B cell (primary cell): Measurements from ENCODE around the gene NRL.

Experiments
- EZH2 ChIP-seq: IDR thresholded peaks from 2 replicates; pipeline ENCODE4 v1.6.1; 2012; ENCODE audit warnings: borderline replicate concordance, low read depth, mild to moderate bottlenecking, moderate library complexity, low read length; ENCODE audit not compliant: insufficient read depth, poor library complexity, severe bottlenecking
- TF ChIP-seq, protein P1 (sequence below): fragments of 200-600 bp; IDR thresholded peaks from one replicate; pipeline ENCODE4 v1.8.0; 2022; ENCODE audit warnings: antibody characterized with exemption, mild to moderate bottlenecking

GRCh38 chr14:24057271-24057670 is 57.5 kb downstream of the NRL start:
- TF ChIP-seq, protein P1, sequence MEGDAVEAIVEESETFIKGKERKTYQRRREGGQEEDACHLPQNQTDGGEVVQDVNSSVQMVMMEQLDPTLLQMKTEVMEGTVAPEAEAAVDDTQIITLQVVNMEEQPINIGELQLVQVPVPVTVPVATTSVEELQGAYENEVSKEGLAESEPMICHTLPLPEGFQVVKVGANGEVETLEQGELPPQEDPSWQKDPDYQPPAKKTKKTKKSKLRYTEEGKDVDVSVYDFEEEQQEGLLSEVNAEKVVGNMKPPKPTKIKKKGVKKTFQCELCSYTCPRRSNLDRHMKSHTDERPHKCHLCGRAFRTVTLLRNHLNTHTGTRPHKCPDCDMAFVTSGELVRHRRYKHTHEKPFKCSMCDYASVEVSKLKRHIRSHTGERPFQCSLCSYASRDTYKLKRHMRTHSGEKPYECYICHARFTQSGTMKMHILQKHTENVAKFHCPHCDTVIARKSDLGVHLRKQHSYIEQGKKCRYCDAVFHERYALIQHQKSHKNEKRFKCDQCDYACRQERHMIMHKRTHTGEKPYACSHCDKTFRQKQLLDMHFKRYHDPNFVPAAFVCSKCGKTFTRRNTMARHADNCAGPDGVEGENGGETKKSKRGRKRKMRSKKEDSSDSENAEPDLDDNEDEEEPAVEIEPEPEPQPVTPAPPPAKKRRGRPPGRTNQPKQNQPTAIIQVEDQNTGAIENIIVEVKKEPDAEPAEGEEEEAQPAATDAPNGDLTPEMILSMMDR: no peak
- TF ChIP-seq EZH2: no peak
